GM12878 (cell line): ENCODE measurements around the gene LDB3. TPM values are rescaled to one million over a fixed set of nuclear protein-coding genes. Genes with fewer than 3 reads are reported as not detected.

Experiments used
- ATAC-seq: fragments of 200-7000 bp; cut with Tn5 transposase; 3 replicates; pipeline ENCODE4 v1.9.1; 2020; ENCODE audit warnings: mild to moderate bottlenecking, moderate library complexity
- BruUV-seq: library from RNA; stranded (reverse); fragments of 400-500 nt; replicated peaks from 2 replicates; lab custom pipeline; 2021; lab: Mats Ljungman, UMichigan
- CTCF ChIA-PET: fragments of 300-600 bp; sonication (Branson Sonifier 250); formaldehyde crosslinking; extraction: SDS; loops from one replicate; lab custom pipeline; 2021; ENCODE audit warnings: inconsistent platforms; lab: Yijun Ruan, JAX
- POLR2A ChIA-PET: fragments of 350-600 bp; formaldehyde crosslinking; extraction: SDS; loops from one replicate; lab custom pipeline; 2021; ENCODE audit warnings: inconsistent platforms; lab: Charles Lee
- RAD21 ChIA-PET: fragments of 300-600 bp; sonication (Branson Sonifier 250); formaldehyde crosslinking; loops from one replicate; lab custom pipeline; 2023; ENCODE audit warnings: antibody characterized with exemption; ENCODE audit not compliant: unreplicated experiment; lab: Charles Lee
- SMC1A ChIA-PET: fragments of 300-600 bp; sonication (Branson Sonifier 250); formaldehyde crosslinking; loops from one replicate; lab custom pipeline; 2023; ENCODE audit not compliant: unreplicated experiment, uncharacterized antibody; lab: Charles Lee
- DNase-seq: peaks from one replicate; pipeline ENCODE4 v3.0.0-alpha.2; 2011; ENCODE audit warnings: low read depth, low spot score
- FAIRE-seq: peaks from 3 replicates; lab custom pipeline; 2011; peaks lifted over from hg19 to GRCh38; lab: Jason Lieb, UNC
- H2AFZ ChIP-seq: 2 replicates; pipeline ENCODE4 v1.6.0; 2011; ENCODE audit warnings: low read depth, low read length, control low read depth; ENCODE audit not compliant: control insufficient read depth
- H3K27ac ChIP-seq: 2 replicates; pipeline ENCODE4 v1.5.1; 2011; ENCODE audit warnings: control low read depth; ENCODE audit not compliant: control insufficient read depth, insufficient read depth
- H3K27me3 ChIP-seq, 2 experiments: replicated peaks in 1 of 2; 2 replicates each; pipeline versions ENCODE4 v1.6.0 to v1.6.1; 2011; ENCODE audit warnings: low read length in 1 of 2; ENCODE audit not compliant: control insufficient read depth in 2 of 2, insufficient read depth in 2 of 2
- H3K36me3 ChIP-seq, 2 experiments: 2 replicates each; pipeline ENCODE4 v1.5.1; 2011; ENCODE audit warnings: low read length in 1 of 2; ENCODE audit not compliant: control insufficient read depth in 2 of 2, insufficient read depth in 2 of 2
- H3K4me1 ChIP-seq: 2 replicates; pipeline ENCODE4 v1.6.1; 2011; ENCODE audit warnings: mild to moderate bottlenecking, low read length, moderate library complexity, mixed read lengths; ENCODE audit not compliant: control insufficient read depth, insufficient read depth
- H3K4me2 ChIP-seq: 2 replicates; pipeline ENCODE4 v1.6.0; 2011; ENCODE audit warnings: control low read depth; ENCODE audit not compliant: control insufficient read depth, insufficient read depth
- H3K4me3 ChIP-seq: fragments of 200-600 bp; sonication (generic); 2 replicates; pipeline ENCODE4 v1.5.1; 2016
- H3K79me2 ChIP-seq: 2 replicates; pipeline ENCODE4 v1.6.0; 2011; ENCODE audit warnings: low read length; ENCODE audit not compliant: control insufficient read depth, insufficient read depth
- H3K9ac ChIP-seq: 2 replicates; pipeline ENCODE4 v1.8.0; 2011; ENCODE audit warnings: low read length, control low read depth, mixed read lengths; ENCODE audit not compliant: control insufficient read depth, insufficient read depth
- H3K9me3 ChIP-seq: replicated peaks from 3 replicates; pipeline ENCODE4 v1.5.1; 2011; ENCODE audit warnings: mild to moderate bottlenecking, low read length; ENCODE audit not compliant: control insufficient read depth, insufficient read depth
- H4K20me1 ChIP-seq: 2 replicates; pipeline ENCODE4 v1.6.0; 2011; ENCODE audit not compliant: control insufficient read depth, insufficient read depth
- ATF2 ChIP-seq: IDR thresholded peaks from 2 replicates; pipeline ENCODE4 v1.6.1; 2012; ENCODE audit warnings: low read length, inconsistent platforms
- BACH1 ChIP-seq: fragments of 450-650 bp; IDR thresholded peaks from 2 replicates; pipeline ENCODE4 v1.6.1; 2017; ENCODE audit warnings: mild to moderate bottlenecking, borderline replicate concordance
- BCL11A ChIP-seq: IDR thresholded peaks from 2 replicates; pipeline ENCODE4 v1.6.1; 2011; ENCODE audit warnings: low read depth, low read length
- CHD2 ChIP-seq: IDR thresholded peaks from 2 replicates; pipeline ENCODE4 v1.6.1; 2011; ENCODE audit warnings: low read depth, low read length, improper control_type of control experiment, borderline replicate concordance
- E2F4 ChIP-seq: IDR thresholded peaks from 2 replicates; pipeline ENCODE4 v1.6.1; 2012; ENCODE audit warnings: low read depth, low read length, improper control_type of control experiment
- ESRRA ChIP-seq: IDR thresholded peaks from 2 replicates; pipeline ENCODE4 v1.6.1; 2012; ENCODE audit warnings: mild to moderate bottlenecking, low read length, improper control_type of control experiment
- KAT2A ChIP-seq: conservative IDR thresholded peaks from 2 replicates; pipeline ENCODE4 v1.6.1; 2011; ENCODE audit warnings: low read depth, low read length; ENCODE audit not compliant: control insufficient read depth
- NFYA ChIP-seq: IDR thresholded peaks from 2 replicates; pipeline ENCODE4 v1.6.1; 2011; ENCODE audit warnings: low read depth, mild to moderate bottlenecking, low read length, improper control_type of control experiment, borderline replicate concordance
- RFX5 ChIP-seq: IDR thresholded peaks from 2 replicates; pipeline ENCODE4 v1.6.1; 2011; ENCODE audit warnings: low read depth, low read length, improper control_type of control experiment
- SKIL ChIP-seq: fragments of 450-650 bp; IDR thresholded peaks from 2 replicates; pipeline ENCODE4 v1.6.1; 2017; ENCODE audit warnings: mild to moderate bottlenecking, low read depth, inconsistent platforms; ENCODE audit not compliant: poor library complexity, severe bottlenecking
- TAF1 ChIP-seq: IDR thresholded peaks from 2 replicates; pipeline ENCODE4 v1.6.1; 2011; ENCODE audit warnings: mild to moderate bottlenecking, low read depth, low read length, borderline replicate concordance
- WGBS: methylation state at CpG from one replicate; pipeline ENCODE4 v1.1.6; 2016; ENCODE audit warnings: low lambda C conversion rate; ENCODE audit not compliant: insufficient replicate concordance, insufficient coverage; ENCODE audit errors: missing lambda C conversion rate; 5-methylcytosine and 5-hydroxymethylcytosine counted together
- in situ Hi-C: fragments of 300-500 bp; cut with MboI; formaldehyde crosslinking; loops from 9 replicates; pipeline ENCODE4 v1.14.3; 2018; ENCODE audit warnings: mixed read lengths
- intact Hi-C: fragments of 100-400 bp; cut with micrococcal nuclease; formaldehyde crosslinking; loops from one replicate; pipeline ENCODE4 v1.14.2; 2022; ENCODE audit not compliant: unreplicated experiment
- polyA plus RNA-seq, 11 experiments: library from polyadenylated mRNA; depleted of rRNA in 4 of 11; unstranded in 6 of 11; stranded (reverse) in 5 of 11; fragments of >200 nt; fragmentation: Nextera tagmentation in 4 of 11; fragmentation: Illumina TruSeq in 1 of 11; extraction: Ambion mirVana in 4 of 11; extraction: Trizol in 1 of 11; gene quantifications; 1 replicate in 1 of 11; 2 replicates in 10 of 11; pipeline versions ENCODE4 v1.2.1 to v1.2.3, GENCODE V29; 2011 to 2016; ENCODE audit warnings: inconsistent platforms in 2 of 11, missing spikeins in 2 of 11, low read depth in 1 of 11
- total RNA-seq, 4 experiments: library from RNA; depleted of rRNA in 3 of 4; stranded (reverse); fragments of >200 nt in 3 of 4; fragmentation: Illumina TruSeq in 1 of 4; extraction: Trizol in 1 of 4; gene quantifications; 2 replicates each; pipeline versions ENCODE4 v1.2.1 to v1.2.3, GENCODE V29; 2013 to 2021

LDB3 gene
- total and polyA plus RNA-seq, 10 of the 15 experiments (the other 5 are each of a cell fraction or from before 2014, with no cell fraction given), result 0.02 to 0.07 (median 0.04) TPM; not detected in 1

- FAIRE-seq, result no peak
- ATAC-seq, result no peak
Observed at GRCh38 chr10:86635402-86635801, 32.9 kb upstream of the LDB3 start.

More at GRCh38 chr10:86635402-86635801, 32.9 kb upstream of the LDB3 start:
- H3K9ac ChIP-seq, result no peak overlapping the region
- peaks cover 0 to 14% of the 10 kb centered on the region in 2 experiments for H3K27me3 ChIP-seq
- 4% methylated on average over 2 of the region's 2 CpGs for WGBS
- no peaks in the 10 kb centered on the region for H3K79me2 ChIP-seq
- no peaks in the 10 kb centered on the region for H4K20me1 ChIP-seq
- H3K27ac ChIP-seq, result no peak overlapping the region
- no peak for TF ChIP-seq NFYA
- TF ChIP-seq BACH1, result no peak
- TF ChIP-seq RFX5, result no peak
- no peak for TF ChIP-seq E2F4
- no peak for TF ChIP-seq BCL11A
- TF ChIP-seq CHD2, result no peak
- TF ChIP-seq ATF2, result no peak
- TF ChIP-seq KAT2A, result no peak
- no peak for TF ChIP-seq TAF1
- no peak for TF ChIP-seq SKIL
- TF ChIP-seq ESRRA, result no peak
- no peak overlapping the region for H2AFZ ChIP-seq
- ChIA-PET CTCF (no interaction called here), RAD21 (no interaction called here), SMC1A (no interaction called here), POLR2A (no interaction called here)
- H3K4me1 ChIP-seq, result no peaks in the 10 kb centered on the region
- in situ Hi-C loops (no loop called here), intact Hi-C loops (no loop called here)
- no peak overlapping the region for H3K4me3 ChIP-seq
- no peak for DNase-seq
- BruUV-seq, result no TSS peak
- H3K4me2 ChIP-seq, result no peak overlapping the region
- no peaks in the 10 kb centered on the region for H3K9me3 ChIP-seq
- no peaks in the 10 kb centered on the region for H3K36me3 ChIP-seq
